Activated CD4-positive, alpha-beta memory T cell treated with anti-CD3 and anti-CD28 coated beads for 36 hours (primary cell): ENCODE data around the gene MLLT3. TPM values are rescaled to one million over a fixed set of nuclear protein-coding genes. Genes with fewer than 3 reads are reported as not detected.

Source experiments
- CTCF ChIA-PET: fragments of 350-600 bp; sonication (Branson Sonifier 250); formaldehyde crosslinking; loops from one replicate; lab custom pipeline; 2021; ENCODE audit warnings: antibody characterized with exemption, inconsistent platforms; lab: Charles Lee
- POLR2A ChIA-PET: fragments of 350-600 bp; sonication (Branson Sonifier 250); formaldehyde crosslinking; loops from one replicate; lab custom pipeline; 2021; ENCODE audit warnings: antibody characterized with exemption; lab: Charles Lee
- DNase-seq: peaks from one replicate; pipeline ENCODE4 v3.0.0-alpha.2; 2020
- H3K27ac Mint-ChIP-seq: one replicate; pipeline ENCODE4 v1.8.0; 2021; ENCODE audit warnings: mixed read lengths
- H3K27me3 Mint-ChIP-seq: one replicate; pipeline ENCODE4 v1.8.0; 2021; ENCODE audit warnings: mixed read lengths
- H3K36me3 Mint-ChIP-seq: one replicate; pipeline ENCODE4 v1.8.0; 2021; ENCODE audit warnings: mixed read lengths
- H3K4me1 Mint-ChIP-seq: one replicate; pipeline ENCODE4 v1.8.0; 2021; ENCODE audit warnings: low read depth, mixed read lengths
- H3K4me3 Mint-ChIP-seq: one replicate; pipeline ENCODE4 v1.8.0; 2021; ENCODE audit warnings: mild to moderate bottlenecking, mixed read lengths
- H3K9me3 Mint-ChIP-seq: one replicate; pipeline ENCODE4 v1.8.0; 2021; ENCODE audit warnings: mixed read lengths
- intact Hi-C: fragments of 100-400 bp; cut with micrococcal nuclease; formaldehyde crosslinking; loops from one replicate; pipeline ENCODE4 v1.15.1; 2023
- total RNA-seq, 2 experiments: library from RNA; stranded (reverse); gene quantifications; one replicate each; pipeline ENCODE4 v1.2.3, GENCODE V29; 2021

The MLLT3 gene
- total RNA-seq, 2 experiments from 2014 or later, result 30.8 to 34.0 TPM

DNA sequence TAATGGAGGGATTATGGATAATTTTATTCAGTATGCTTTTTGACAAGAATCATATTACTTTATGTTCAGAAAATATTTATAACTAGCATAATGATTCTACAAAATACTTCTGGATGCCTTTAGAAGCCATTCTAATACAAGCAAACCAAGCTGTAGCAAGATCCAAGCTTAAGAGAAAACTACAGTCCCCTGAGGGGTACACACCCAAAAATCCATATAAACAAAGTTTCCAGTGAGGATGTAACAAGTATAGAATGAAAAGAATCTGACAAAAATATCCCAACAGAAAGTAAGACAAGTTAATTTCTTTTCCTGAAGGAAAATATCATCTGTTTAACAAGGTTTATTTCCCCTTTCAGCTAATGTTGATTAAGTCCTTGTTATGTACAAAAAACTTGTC lies 53.9 kb downstream of the MLLT3 start:
- no peak overlapping the region for H3K4me3 Mint-ChIP-seq
- no peak overlapping the region for H3K27ac Mint-ChIP-seq

DNA sequence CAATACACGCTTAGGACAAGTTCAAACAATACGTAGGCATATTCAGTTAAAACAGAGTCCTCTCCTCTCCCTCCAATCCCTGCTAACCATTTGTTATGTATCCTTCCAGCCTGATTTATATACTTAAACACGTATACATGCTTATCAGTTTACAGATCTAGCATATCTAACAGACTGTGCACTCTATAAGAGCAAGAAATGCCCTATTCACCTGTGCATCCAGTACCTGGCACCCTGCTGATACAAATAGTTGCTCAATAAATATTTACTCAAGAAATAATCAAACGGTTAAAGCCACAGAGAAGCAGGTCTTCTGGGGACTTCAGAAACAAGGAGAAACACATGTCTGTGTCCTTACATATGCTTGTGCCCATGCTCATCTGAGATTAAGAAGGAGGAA lies 55.9 kb downstream of the MLLT3 start:
- POLR2A ChIA-PET, result no interaction called here
- H3K4me1 Mint-ChIP-seq, result peaks cover 80% of the 10 kb centered on the region
- H3K4me3 Mint-ChIP-seq, result no peak overlapping the region
- DNase-seq, result no peak
- intact Hi-C loops, result loop anchor here (5.0 kb wide), 1 partner anchor 526 kb away; no protein-coding TSS in a partner anchor
- no peak overlapping the region for H3K27ac Mint-ChIP-seq
- no peaks in the 10 kb centered on the region for H3K36me3 Mint-ChIP-seq
- H3K27me3 Mint-ChIP-seq, result no peaks in the 10 kb centered on the region
- H3K9me3 Mint-ChIP-seq, result no peaks in the 10 kb centered on the region
- CTCF ChIA-PET, result no interaction called here

More for the DNA sequence above, 53.9 kb downstream of the MLLT3 start:
- CTCF ChIA-PET, result no interaction called here
- Mint-ChIP-seq H3K4me1 (peaks cover 75% of the 10 kb centered on the region), H3K9me3 (no peaks in the 10 kb centered on the region), H3K36me3 (no peaks in the 10 kb centered on the region), H3K27me3 (no peaks in the 10 kb centered on the region)
- POLR2A ChIA-PET, result no interaction called here
- no peak for DNase-seq
- intact Hi-C loops, result loop anchor here (5.0 kb wide), 1 partner anchor 524 kb away; no protein-coding TSS in a partner anchor

DNA sequence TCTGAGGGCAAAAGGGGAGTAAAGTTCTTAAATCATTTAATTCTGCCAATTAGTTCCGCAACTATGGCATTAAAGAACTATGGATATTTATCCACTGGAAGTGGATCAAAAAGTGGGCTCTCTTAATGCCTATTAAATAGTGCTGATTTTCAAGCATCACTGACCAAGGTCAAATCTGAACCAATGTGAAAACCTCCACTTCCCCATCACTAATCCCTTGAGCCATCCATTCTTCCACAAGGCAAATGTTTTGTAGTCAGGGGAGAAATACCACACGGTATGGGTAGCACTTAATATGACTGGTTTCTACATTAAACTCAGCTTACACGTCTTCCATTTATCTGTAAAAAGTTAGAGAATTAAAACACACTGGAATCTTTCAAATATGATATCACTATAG lies 57.6 kb downstream of the MLLT3 start:
- Mint-ChIP-seq H3K9me3 (no peaks in the 10 kb centered on the region), H3K27ac (no peak overlapping the region), H3K27me3 (no peaks in the 10 kb centered on the region), H3K4me1 (peaks cover 80% of the 10 kb centered on the region), H3K4me3 (no peak overlapping the region), H3K36me3 (no peaks in the 10 kb centered on the region)
- intact Hi-C loops, result loop anchor here (5.0 kb wide), 2 partner anchors 38 to 528 kb away; no protein-coding TSS in a partner anchor
- DNase-seq, result no peak
- POLR2A ChIA-PET, result no interaction called here
- CTCF ChIA-PET, result interaction anchor here (0.7 kb wide), 1 partner anchor 625 kb away, joined by 3 read pairs; no protein-coding TSS in a partner anchor

DNA sequence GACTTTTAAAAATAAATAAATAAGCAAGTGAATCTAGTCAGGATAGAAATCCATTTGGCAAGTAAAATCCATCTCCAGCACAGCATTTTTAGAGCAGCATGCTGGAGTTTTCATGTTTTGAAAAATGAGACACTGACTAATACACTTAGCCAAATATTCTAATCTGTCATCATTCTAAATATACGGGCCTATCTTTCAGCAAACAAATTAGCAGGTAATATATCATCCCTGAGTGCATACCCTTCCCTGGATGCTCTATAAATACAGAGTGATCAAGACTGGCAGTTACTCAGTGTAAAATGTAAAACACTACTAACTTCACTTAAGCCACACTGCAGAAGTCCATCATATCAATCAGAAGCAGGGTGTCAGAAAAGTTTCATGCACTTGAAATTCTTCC lies 58.4 kb downstream of the MLLT3 start:
- Mint-ChIP-seq H3K36me3 (no peaks in the 10 kb centered on the region), H3K4me1 (peaks cover 80% of the 10 kb centered on the region), H3K4me3 (no peak overlapping the region), H3K9me3 (no peaks in the 10 kb centered on the region), H3K27ac (no peak overlapping the region), H3K27me3 (no peaks in the 10 kb centered on the region)
- intact Hi-C loops, result loop anchor here (2.0 to 5.0 kb wide), 3 partner anchors 38 to 209 kb away; no protein-coding TSS in a partner anchor
- DNase-seq, result no peak
- ChIA-PET POLR2A (interaction anchor here (1.0 kb wide), 1 partner anchor 58 kb away, joined by 3 read pairs; the partner anchor contains the start of gene MLLT3), CTCF (interaction anchor here (0.7 to 0.8 kb wide), 2 partner anchors 181 to 625 kb away, joined by 3 read pairs; no protein-coding TSS in a partner anchor)

DNA sequence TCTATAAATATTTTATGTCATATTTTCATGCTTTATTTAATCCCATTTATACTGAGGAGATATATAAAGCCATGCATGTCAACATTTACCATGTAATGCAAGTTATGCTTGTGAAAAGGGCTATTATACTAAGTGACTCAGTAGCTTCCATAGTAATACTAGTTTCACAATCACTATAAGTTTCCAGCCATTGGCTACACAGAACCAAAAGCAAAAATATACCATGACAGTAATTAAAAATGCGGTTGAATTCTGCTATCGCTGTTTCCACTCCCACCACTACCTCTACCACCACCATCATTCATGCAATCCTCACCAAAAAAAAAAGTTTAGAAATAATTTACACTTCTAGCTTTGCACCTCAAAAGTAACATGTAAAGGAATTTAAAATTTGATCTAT lies 60.2 kb downstream of the MLLT3 start:
- peak; percentile 18 for DNase-seq
- Mint-ChIP-seq H3K4me3 (no peak overlapping the region), H3K27me3 (no peaks in the 10 kb centered on the region), H3K27ac (no peak overlapping the region), H3K4me1 (peaks cover 88% of the 10 kb centered on the region), H3K36me3 (no peaks in the 10 kb centered on the region), H3K9me3 (no peaks in the 10 kb centered on the region)
- intact Hi-C loops, result loop anchor here (1.0 to 5.0 kb wide), 6 partner anchors 10 to 353 kb away; partner anchors contain the start of gene MLLT3
- ChIA-PET POLR2A (interaction anchor here (0.9 to 1.6 kb wide), 2 partner anchors 17 to 60 kb away, joined by 3 to 8 read pairs; partner anchors contain the start of gene MLLT3), CTCF (interaction anchor here (0.7 to 1.8 kb wide), 6 partner anchors 10 to 353 kb away, joined by 3 to 5 read pairs (median 3); no protein-coding TSS in a partner anchor)

DNA sequence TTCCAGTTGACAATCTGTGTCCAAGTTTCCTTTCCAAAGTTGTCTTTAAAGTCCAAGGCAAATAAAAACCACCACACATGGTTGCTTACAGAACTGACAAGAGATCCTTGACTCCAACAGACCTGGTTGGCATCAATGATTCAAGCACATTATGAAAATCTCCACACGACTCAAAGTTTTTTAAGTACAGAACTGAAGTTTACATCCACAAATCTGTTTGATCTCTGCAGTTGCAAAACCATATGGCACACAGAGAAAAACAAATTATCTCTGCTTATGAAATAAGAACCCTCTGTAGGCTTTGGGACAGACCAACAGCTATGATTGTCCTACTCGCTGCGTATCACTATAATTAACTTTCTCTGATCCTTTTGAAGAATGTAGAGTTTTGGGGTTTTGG lies 60.8 kb downstream of the MLLT3 start:
- Mint-ChIP-seq H3K4me1 (peaks cover 89% of the 10 kb centered on the region), H3K27me3 (no peaks in the 10 kb centered on the region), H3K36me3 (no peaks in the 10 kb centered on the region), H3K9me3 (no peaks in the 10 kb centered on the region), H3K27ac (no peak overlapping the region), H3K4me3 (no peak overlapping the region)
- ChIA-PET POLR2A (interaction anchor here (1.6 kb wide), 1 partner anchor 61 kb away, joined by 8 read pairs; the partner anchor contains the start of gene MLLT3), CTCF (interaction anchor here (0.7 to 1.8 kb wide), 2 partner anchors 35 to 353 kb away, joined by 3 to 5 read pairs; no protein-coding TSS in a partner anchor)
- no peak for DNase-seq
- intact Hi-C loops, result loop anchor here (5.0 kb wide), 1 partner anchor 41 kb away; no protein-coding TSS in a partner anchor

DNA sequence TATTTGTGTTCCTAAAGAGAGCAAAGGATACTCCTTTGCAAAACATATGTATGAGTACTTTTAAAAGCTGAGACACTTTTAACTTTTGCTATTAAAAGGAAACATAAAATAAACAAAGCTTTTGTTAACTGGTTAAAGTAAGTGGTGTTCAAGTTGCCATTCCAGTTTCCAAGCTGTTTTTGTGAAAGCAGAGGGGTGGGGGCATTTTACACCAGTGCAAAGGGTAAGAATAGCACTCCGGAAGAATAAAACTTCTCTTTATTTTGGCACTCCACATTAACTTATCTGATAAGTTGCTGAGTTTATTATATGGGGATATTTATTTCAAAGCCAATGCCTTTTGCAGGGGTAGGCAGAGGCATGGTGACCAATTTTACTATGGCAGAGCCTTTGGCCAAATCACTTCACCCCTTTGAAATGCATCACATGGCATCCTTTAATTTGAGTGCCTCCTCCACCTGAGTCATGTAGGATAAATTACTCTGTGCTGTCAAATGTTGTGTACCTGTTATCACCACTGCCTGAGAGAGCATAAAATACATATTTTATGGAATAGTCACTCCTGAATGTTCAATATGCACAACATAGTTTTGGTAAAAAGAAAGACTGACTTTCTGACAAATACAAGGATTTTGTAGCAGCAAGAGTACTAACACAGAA lies 62.9 kb downstream of the MLLT3 start:
- intact Hi-C loops, result loop anchor here (2.0 to 10.0 kb wide), 8 partner anchors 17 to 775 kb away; partner anchors contain the start of genes FOCAD, HACD4 and KLHL9
- no peak overlapping the region for H3K4me3 Mint-ChIP-seq
- POLR2A ChIA-PET, result interaction anchor here (1.1 to 1.3 kb wide), 2 partner anchors 18 to 63 kb away, joined by 4 to 11 read pairs; partner anchors contain the start of gene MLLT3
- CTCF ChIA-PET, result interaction anchor here (1.2 to 2.6 kb wide), 4 partner anchors 34 to 65 kb away, joined by 4 to 8 read pairs (median 4); partner anchors contain the start of gene MLLT3
- H3K9me3 Mint-ChIP-seq, result no peaks in the 10 kb centered on the region
- peaks cover 86% of the 10 kb centered on the region for H3K4me1 Mint-ChIP-seq
- no peak for DNase-seq
- H3K27ac Mint-ChIP-seq, result no peak overlapping the region
- no peaks in the 10 kb centered on the region for H3K36me3 Mint-ChIP-seq
- H3K27me3 Mint-ChIP-seq, result no peaks in the 10 kb centered on the region

DNA sequence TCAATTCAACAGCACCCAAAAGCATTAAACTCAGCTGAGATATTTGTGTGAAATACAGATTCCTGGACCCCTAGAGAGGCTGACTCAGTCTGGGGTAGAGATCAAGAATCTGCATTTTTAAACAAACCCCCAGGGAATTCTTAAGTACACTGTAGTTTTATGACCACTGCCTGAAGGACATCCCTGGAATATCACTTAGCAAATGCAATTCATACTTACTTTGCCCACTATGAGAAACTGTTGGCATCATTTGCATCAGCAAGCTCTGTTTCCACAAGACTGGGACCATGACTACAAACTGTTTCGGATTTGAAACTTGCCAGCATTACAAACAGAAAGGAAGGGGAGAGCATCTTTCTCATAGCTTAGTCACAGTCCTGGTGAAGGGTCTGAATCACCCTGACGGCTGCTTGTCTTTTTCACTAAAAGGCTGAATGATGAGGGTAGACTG lies 63.7 kb downstream of the MLLT3 start:
- Mint-ChIP-seq H3K27me3 (no peaks in the 10 kb centered on the region), H3K4me3 (no peak overlapping the region), H3K9me3 (no peaks in the 10 kb centered on the region), H3K27ac (peak overlapping the region; percentile 65), H3K4me1 (peaks cover 86% of the 10 kb centered on the region), H3K36me3 (no peaks in the 10 kb centered on the region)
- ChIA-PET POLR2A (interaction anchor here (1.1 to 1.3 kb wide), 2 partner anchors 17 to 64 kb away, joined by 4 to 11 read pairs; partner anchors contain the start of gene MLLT3), CTCF (interaction anchor here (1.2 to 2.6 kb wide), 4 partner anchors 34 to 66 kb away, joined by 4 to 8 read pairs (median 4); partner anchors contain the start of gene MLLT3)
- DNase-seq, result peak; percentile 60
- intact Hi-C loops, result loop anchor here (1.0 to 10.0 kb wide), 9 partner anchors 16 to 776 kb away; partner anchors contain the start of genes FOCAD, HACD4 and KLHL9

DNA sequence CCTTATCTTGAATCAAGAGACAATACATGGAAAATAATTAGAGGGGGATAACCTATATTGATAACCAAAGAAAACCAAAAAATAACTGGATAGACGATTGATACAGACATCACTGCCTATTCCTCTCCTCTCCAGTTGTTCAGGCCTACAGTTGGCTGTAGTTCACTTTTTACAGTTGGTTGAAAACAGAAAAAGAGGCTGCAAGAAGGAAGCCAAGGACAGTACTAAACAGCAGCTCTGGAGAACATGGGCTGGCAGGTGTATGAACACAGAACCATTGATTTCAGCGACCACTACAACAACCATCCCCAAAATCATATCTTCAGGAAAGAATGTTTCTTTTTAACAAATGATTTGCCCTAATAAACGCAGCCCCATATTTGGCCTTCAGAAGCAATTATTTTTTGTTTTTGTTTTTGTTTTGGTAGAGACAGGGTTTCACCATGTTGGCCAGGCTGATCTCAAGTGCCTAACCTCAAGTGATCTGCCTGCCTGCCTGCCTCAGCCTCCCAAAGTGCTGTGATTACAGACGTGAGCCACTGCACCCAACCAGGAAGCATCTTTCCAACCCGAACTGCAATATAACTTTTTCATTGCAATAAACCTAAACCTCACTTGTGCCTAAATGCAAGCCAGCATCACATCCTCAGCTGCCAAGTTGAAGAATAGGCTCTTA lies 64.3 kb downstream of the MLLT3 start:
- peaks cover 86% of the 10 kb centered on the region for H3K4me1 Mint-ChIP-seq
- no peaks in the 10 kb centered on the region for H3K27me3 Mint-ChIP-seq
- H3K9me3 Mint-ChIP-seq, result no peaks in the 10 kb centered on the region
- peak overlapping the region; percentile 20 for H3K4me3 Mint-ChIP-seq
- intact Hi-C loops, result loop anchor here (1.0 to 10.0 kb wide), 9 partner anchors 15 to 777 kb away; partner anchors contain the start of genes FOCAD, HACD4 and KLHL9
- DNase-seq, result no peak
- CTCF ChIA-PET, result interaction anchor here (1.2 to 2.6 kb wide), 4 partner anchors 33 to 66 kb away, joined by 4 to 8 read pairs (median 4); partner anchors contain the start of gene MLLT3
- peak overlapping the region; percentile 65 for H3K27ac Mint-ChIP-seq
- POLR2A ChIA-PET, result interaction anchor here (1.1 to 1.3 kb wide), 2 partner anchors 16 to 64 kb away, joined by 4 to 11 read pairs; partner anchors contain the start of gene MLLT3
- no peaks in the 10 kb centered on the region for H3K36me3 Mint-ChIP-seq

DNA sequence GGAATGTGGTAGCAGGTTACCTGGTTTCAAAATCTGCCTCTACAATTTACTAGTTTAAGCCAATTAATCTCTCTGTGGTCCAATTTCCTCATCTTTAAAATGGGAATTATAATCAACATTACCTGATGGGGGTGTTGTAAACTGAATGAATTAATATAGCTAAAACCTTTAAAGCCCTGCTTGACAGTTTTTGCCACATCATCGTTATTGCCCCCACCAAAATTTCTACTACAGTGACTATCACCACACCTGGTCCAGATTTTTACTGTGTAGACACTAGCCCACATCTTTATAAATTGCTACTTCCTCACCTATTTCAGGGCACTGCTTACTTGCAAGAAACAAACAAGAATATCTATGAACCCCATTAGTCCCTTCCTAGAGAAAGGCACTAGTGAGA lies 65.0 kb downstream of the MLLT3 start:
- Mint-ChIP-seq H3K27ac (no peak overlapping the region), H3K4me1 (peaks cover 85% of the 10 kb centered on the region)
- CTCF ChIA-PET, result interaction anchor here (2.6 kb wide), 1 partner anchor 67 kb away, joined by 8 read pairs; no protein-coding TSS in a partner anchor

More for the DNA sequence above, 65.0 kb downstream of the MLLT3 start:
- no peaks in the 10 kb centered on the region for H3K27me3 Mint-ChIP-seq
- H3K4me3 Mint-ChIP-seq, result no peak overlapping the region
- DNase-seq, result no peak
- H3K9me3 Mint-ChIP-seq, result no peaks in the 10 kb centered on the region
- H3K36me3 Mint-ChIP-seq, result no peaks in the 10 kb centered on the region
- POLR2A ChIA-PET, result no interaction called here
- intact Hi-C loops, result loop anchor here (10.0 kb wide), 1 partner anchor 778 kb away; the partner anchor contains the start of gene KLHL9
